Forelimb muscle (tissue), 1 donor: ENCODE measurements around the gene VAT1L. TPM values are rescaled to one million over a fixed set of nuclear protein-coding genes. Genes with fewer than 3 reads are reported as not detected.

ENCODE experiments used
- DNase-seq: peaks from one replicate; pipeline ENCODE4 v3.0.0-alpha.2; 2013; ENCODE audit warnings: low read depth
- polyA plus RNA-seq: library from polyadenylated mRNA; unstranded; fragments of 120-200 nt; gene quantifications from one replicate; pipeline ENCODE4 v1.2.1, GENCODE V29; 2013; ENCODE audit not compliant: insufficient read length

VAT1L gene
- polyA plus RNA-seq, result 6.7 TPM

GRCh38 chr16:77788181-77789084 lies at the start of gene VAT1L:
Gene VAT1L, plus strand, starts transcription at chr16:77788564. Its CDS starts 119 bp downstream, at chr16:77788683.
- no peak for DNase-seq

- no peak for DNase-seq
Measured at GRCh38 chr16:77738706-77739558, 49.4 kb upstream of the VAT1L start.

GRCh38 chr16:77739559-77739892 lies 48.8 kb upstream of the VAT1L start:
- DNase-seq, result no peak

- DNase-seq, result no peak
Measured at GRCh38 chr16:77744141-77744540, 44.2 kb upstream of the VAT1L start.

GRCh38 chr16:77745972-77746371 lies 42.4 kb upstream of the VAT1L start:
- no peak for DNase-seq

GRCh38 chr16:77748421-77749005 lies 39.9 kb upstream of the VAT1L start:
- DNase-seq, result no peak

GRCh38 chr16:77749415-77749814 lies 38.9 kb upstream of the VAT1L start:
- no peak for DNase-seq

GRCh38 chr16:77758046-77758445 lies 30.3 kb upstream of the VAT1L start:
- no peak for DNase-seq

- DNase-seq, result no peak
Measured at GRCh38 chr16:77758508-77758907, 29.9 kb upstream of the VAT1L start.

- no peak for DNase-seq
Measured at GRCh38 chr16:77759201-77759600, 29.2 kb upstream of the VAT1L start.

GRCh38 chr16:77759821-77760220 lies 28.5 kb upstream of the VAT1L start:
- no peak for DNase-seq

GRCh38 chr16:77760800-77761199 lies 27.6 kb upstream of the VAT1L start:
- DNase-seq, result no peak

- no peak for DNase-seq
Measured at GRCh38 chr16:77761204-77761603, 27.2 kb upstream of the VAT1L start.

GRCh38 chr16:77762262-77762661 lies 26.1 kb upstream of the VAT1L start:
- no peak for DNase-seq

- DNase-seq, result no peak
Measured at GRCh38 chr16:77763994-77764393, 24.4 kb upstream of the VAT1L start.

GRCh38 chr16:77767211-77767610 lies 21.2 kb upstream of the VAT1L start:
- DNase-seq, result no peak

- no peak for DNase-seq
Measured at GRCh38 chr16:77767826-77768225, 20.5 kb upstream of the VAT1L start.

- DNase-seq, result no peak
Measured at GRCh38 chr16:77775911-77776909, 12.2 kb upstream of the VAT1L start.

- no peak for DNase-seq
Measured at GRCh38 chr16:77777745-77778144, 10.6 kb upstream of the VAT1L start.

- no peak for DNase-seq
Measured at GRCh38 chr16:77780378-77780837, 8.0 kb upstream of the VAT1L start.

GRCh38 chr16:77781091-77781490 lies 7.3 kb upstream of the VAT1L start:
- DNase-seq, result no peak
